HUES64 (cell line): ENCODE measurements around the gene HIPK1.

ENCODE experiments used
- H3K27ac ChIP-seq: 2 replicates; pipeline ENCODE4 v1.7.0; 2013; ENCODE audit warnings: low read depth, low read length, inconsistent platforms
- H3K27me3 ChIP-seq: 2 replicates; pipeline ENCODE4 v1.6.1; 2013; ENCODE audit warnings: mild to moderate bottlenecking, low read length; ENCODE audit not compliant: insufficient read depth
- H3K36me3 ChIP-seq: 2 replicates; pipeline ENCODE4 v1.6.1; 2013; ENCODE audit warnings: mild to moderate bottlenecking, low read length; ENCODE audit not compliant: insufficient read depth
- H3K4me1 ChIP-seq: 2 replicates; pipeline ENCODE4 v1.6.1; 2013; ENCODE audit warnings: mild to moderate bottlenecking, low read length, moderate library complexity; ENCODE audit not compliant: insufficient read depth
- H3K4me3 ChIP-seq: 2 replicates; pipeline ENCODE4 v1.5.1; 2013; ENCODE audit warnings: mild to moderate bottlenecking, low read length, moderate library complexity
- H3K9ac ChIP-seq: 2 replicates; pipeline ENCODE4 v1.6.1; 2013; ENCODE audit warnings: mild to moderate bottlenecking, low read depth, low read length
- H3K9me3 ChIP-seq: 2 replicates; pipeline ENCODE4 v1.6.1; 2013; ENCODE audit warnings: low read depth, low read length; ENCODE audit not compliant: insufficient read depth
- WGBS: fragments of 150-250, 120-280 bp; methylation state at CpG from one replicate; pipeline ENCODE4 v1.1.7; 2013; ENCODE audit warnings: missing lambda C conversion rate; 5-methylcytosine and 5-hydroxymethylcytosine counted together

HIPK1 gene

DNA sequence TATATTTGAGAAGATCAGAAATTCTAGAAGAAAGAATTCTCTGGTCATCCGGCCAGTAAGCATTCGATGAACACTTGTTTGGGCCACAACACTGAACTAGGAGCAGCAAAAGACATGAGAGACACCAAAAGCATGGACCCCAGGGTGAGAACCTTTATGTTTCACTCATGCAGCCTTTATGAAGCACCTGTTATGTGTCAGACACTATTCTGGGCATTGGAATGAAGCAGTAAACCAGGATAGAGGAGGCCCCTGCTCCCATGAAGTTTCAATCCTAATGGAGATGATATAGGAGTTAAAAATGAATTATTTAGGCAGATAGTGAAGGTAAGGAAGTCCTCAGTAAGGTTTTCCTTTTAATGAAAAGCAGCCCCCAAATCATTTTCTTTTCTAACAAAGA is 93.8 kb downstream of the HIPK1 start:
- Histone ChIP-seq H3K4me1 (peaks cover 24% of the 10 kb centered on the region), H3K36me3 (no peaks in the 10 kb centered on the region), H3K27me3 (no peaks in the 10 kb centered on the region), H3K27ac (no peak overlapping the region), H3K9ac (no peak overlapping the region), H3K4me3 (no peak overlapping the region), H3K9me3 (peaks cover 12% of the 10 kb centered on the region)
- 96% methylated on average over 2 of the region's 2 CpGs for WGBS

GRCh38 chr1:114023377-114023776 is 94.3 kb downstream of the HIPK1 start:
- peak overlapping the region; percentile 51; the same call in 1 of the 2 replicates for H3K27ac ChIP-seq
- H3K4me3 ChIP-seq = no peak overlapping the region
- no peaks in the 10 kb centered on the region for H3K27me3 ChIP-seq
- H3K4me1 ChIP-seq = peaks cover 24% of the 10 kb centered on the region
- H3K9me3 ChIP-seq = peaks cover 12% of the 10 kb centered on the region
- H3K36me3 ChIP-seq = no peaks in the 10 kb centered on the region
- 91% methylated on average over 6 of the region's 6 CpGs for WGBS
- no peak overlapping the region for H3K9ac ChIP-seq

GRCh38 chr1:114024049-114024448 is 94.9 kb downstream of the HIPK1 start:
- H3K9ac ChIP-seq = no peak overlapping the region
- 66% methylated on average over 6 of the region's 6 CpGs for WGBS
- no peak overlapping the region for H3K4me3 ChIP-seq
- no peaks in the 10 kb centered on the region for H3K27me3 ChIP-seq
- peak overlapping the region; percentile 51; the same call in 1 of the 2 replicates for H3K27ac ChIP-seq
- peaks cover 5% of the 10 kb centered on the region; the same call in 1 of the 2 replicates for H3K9me3 ChIP-seq
- H3K4me1 ChIP-seq = peaks cover 24% of the 10 kb centered on the region
- no peaks in the 10 kb centered on the region for H3K36me3 ChIP-seq

- Histone ChIP-seq H3K9ac (no peak overlapping the region), H3K27me3 (no peaks in the 10 kb centered on the region), H3K27ac (no peak overlapping the region), H3K4me3 (no peak overlapping the region), H3K4me1 (peaks cover 26% of the 10 kb centered on the region), H3K9me3 (no peaks in the 10 kb centered on the region), H3K36me3 (no peaks in the 10 kb centered on the region)
- 97% methylated on average over 5 of the region's 5 CpGs for WGBS
These were observed 96.7 kb downstream of the HIPK1 start for GRCh38 chr1:114025609-114026401.

- no peaks in the 10 kb centered on the region for H3K36me3 ChIP-seq
- WGBS = 93% methylated on average over 6 of the region's 6 CpGs
- H3K9me3 ChIP-seq = no peaks in the 10 kb centered on the region
- H3K4me3 ChIP-seq = no peak overlapping the region
- H3K4me1 ChIP-seq = peaks cover 33% of the 10 kb centered on the region
- H3K9ac ChIP-seq = no peak overlapping the region
- H3K27me3 ChIP-seq = no peaks in the 10 kb centered on the region
- H3K27ac ChIP-seq = no peak overlapping the region
These were observed 97.7 kb downstream of the HIPK1 start for GRCh38 chr1:114026797-114027196.
